Rectal smooth muscle tissue (tissue), 1 donor: ENCODE results near the gene ZNF488.
"Not testable (repeated sequence)": the region's sequence is repeated elsewhere in the genome, so short reads cannot be mapped to it uniquely, and the experiment has no call there.

Source experiments
- H3K27ac ChIP-seq: one replicate; pipeline ENCODE4 v1.7.0; 2013; ENCODE audit warnings: low read depth, low read length, inconsistent platforms
- H3K27me3 ChIP-seq: one replicate; pipeline ENCODE4 v1.7.0; 2013; ENCODE audit warnings: low read length; ENCODE audit not compliant: control insufficient read depth, insufficient read depth
- H3K36me3 ChIP-seq: one replicate; pipeline ENCODE4 v1.7.0; 2013; ENCODE audit warnings: low read length; ENCODE audit not compliant: control insufficient read depth, insufficient read depth
- H3K4me1 ChIP-seq: one replicate; pipeline ENCODE4 v1.7.0; 2013; ENCODE audit warnings: low read length; ENCODE audit not compliant: control insufficient read depth, insufficient read depth
- H3K4me3 ChIP-seq: one replicate; pipeline ENCODE4 v1.7.0; 2013; ENCODE audit warnings: low read length
- H3K9ac ChIP-seq: one replicate; pipeline ENCODE4 v1.7.0; 2013; ENCODE audit warnings: low read length

ZNF488 gene

GRCh38 chr10:47388879-47389278 is 4.8 kb upstream of the ZNF488 start:
- H3K4me1 ChIP-seq: no peaks in the 10 kb centered on the region
- H3K27ac ChIP-seq: no peak overlapping the region
- no peak overlapping the region for H3K9ac ChIP-seq
- no peak overlapping the region for H3K4me3 ChIP-seq
- no peaks in the 10 kb centered on the region for H3K36me3 ChIP-seq
- H3K27me3 ChIP-seq: no peaks in the 10 kb centered on the region

- H3K27ac ChIP-seq, H3K4me3 ChIP-seq: not testable (repeated sequence)
Measured at GRCh38 chr10:47386104-47386503, 2.0 kb upstream of the ZNF488 start.

GRCh38 chr10:47383261-47384147 is 589 bp downstream of the ZNF488 start:
- Histone ChIP-seq H3K4me1 (no peaks in the 10 kb centered on the region), H3K27me3 (no peaks in the 10 kb centered on the region), H3K36me3 (no peaks in the 10 kb centered on the region), H3K27ac (no peak overlapping the region), H3K9ac (no peak overlapping the region), H3K4me3 (peak overlapping the region; percentile 71)

More at GRCh38 chr10:47386104-47386503, 2.0 kb upstream of the ZNF488 start:
- not testable (repeated sequence) for H3K4me1 ChIP-seq, H3K27me3 ChIP-seq, H3K9ac ChIP-seq, H3K36me3 ChIP-seq

- Histone ChIP-seq H3K4me3 (no peak overlapping the region), H3K9ac (no peak overlapping the region), H3K27ac (no peak overlapping the region), H3K27me3 (no peaks in the 10 kb centered on the region), H3K36me3 (no peaks in the 10 kb centered on the region), H3K4me1 (no peaks in the 10 kb centered on the region)
Measured at GRCh38 chr10:47381427-47382379, 2.4 kb downstream of the ZNF488 start.

- Histone ChIP-seq H3K36me3 (no peaks in the 10 kb centered on the region), H3K9ac (no peak overlapping the region), H3K4me1 (no peaks in the 10 kb centered on the region), H3K27ac (no peak overlapping the region), H3K27me3 (no peaks in the 10 kb centered on the region), H3K4me3 (no peak overlapping the region)
Measured at GRCh38 chr10:47381103-47381395, 3.0 kb downstream of the ZNF488 start.

GRCh38 chr10:47380341-47381102 is 3.6 kb downstream of the ZNF488 start:
- Histone ChIP-seq H3K9ac (no peak overlapping the region), H3K27me3 (no peaks in the 10 kb centered on the region), H3K4me1 (no peaks in the 10 kb centered on the region), H3K4me3 (no peak overlapping the region), H3K27ac (no peak overlapping the region), H3K36me3 (no peaks in the 10 kb centered on the region)

- Histone ChIP-seq H3K36me3 (no peaks in the 10 kb centered on the region), H3K9ac (no peak overlapping the region), H3K27ac (no peak overlapping the region), H3K4me3 (no peak overlapping the region), H3K27me3 (no peaks in the 10 kb centered on the region), H3K4me1 (no peaks in the 10 kb centered on the region)
Measured at GRCh38 chr10:47379901-47380300, 4.2 kb downstream of the ZNF488 start.

- Histone ChIP-seq H3K4me1 (peaks cover 4% of the 10 kb centered on the region), H3K4me3 (no peak overlapping the region), H3K27ac (no peak overlapping the region), H3K36me3 (no peaks in the 10 kb centered on the region), H3K9ac (no peak overlapping the region), H3K27me3 (no peaks in the 10 kb centered on the region)
Measured at GRCh38 chr10:47379445-47379785, 4.7 kb downstream of the ZNF488 start.

GRCh38 chr10:47378606-47379444 is 5.3 kb downstream of the ZNF488 start:
- Histone ChIP-seq H3K4me1 (peaks cover 4% of the 10 kb centered on the region), H3K27ac (no peak overlapping the region), H3K4me3 (no peak overlapping the region), H3K36me3 (no peaks in the 10 kb centered on the region), H3K27me3 (no peaks in the 10 kb centered on the region), H3K9ac (no peak overlapping the region)

- H3K36me3 ChIP-seq: no peaks in the 10 kb centered on the region
- H3K27ac ChIP-seq: no peak overlapping the region
- H3K4me1 ChIP-seq: peaks cover 4% of the 10 kb centered on the region
- H3K9ac ChIP-seq: no peak overlapping the region
- no peaks in the 10 kb centered on the region for H3K27me3 ChIP-seq
- H3K4me3 ChIP-seq: no peak overlapping the region
Measured at GRCh38 chr10:47378183-47378510, 5.9 kb downstream of the ZNF488 start.

GRCh38 chr10:47376522-47377220 is 7.4 kb downstream of the ZNF488 start:
- no peaks in the 10 kb centered on the region for H3K27me3 ChIP-seq
- no peak overlapping the region for H3K4me3 ChIP-seq
- H3K27ac ChIP-seq: no peak overlapping the region
- H3K36me3 ChIP-seq: no peaks in the 10 kb centered on the region
- H3K9ac ChIP-seq: no peak overlapping the region
- H3K4me1 ChIP-seq: peaks cover 4% of the 10 kb centered on the region
